ENCODE measurements around the gene GRK1.

DNA sequence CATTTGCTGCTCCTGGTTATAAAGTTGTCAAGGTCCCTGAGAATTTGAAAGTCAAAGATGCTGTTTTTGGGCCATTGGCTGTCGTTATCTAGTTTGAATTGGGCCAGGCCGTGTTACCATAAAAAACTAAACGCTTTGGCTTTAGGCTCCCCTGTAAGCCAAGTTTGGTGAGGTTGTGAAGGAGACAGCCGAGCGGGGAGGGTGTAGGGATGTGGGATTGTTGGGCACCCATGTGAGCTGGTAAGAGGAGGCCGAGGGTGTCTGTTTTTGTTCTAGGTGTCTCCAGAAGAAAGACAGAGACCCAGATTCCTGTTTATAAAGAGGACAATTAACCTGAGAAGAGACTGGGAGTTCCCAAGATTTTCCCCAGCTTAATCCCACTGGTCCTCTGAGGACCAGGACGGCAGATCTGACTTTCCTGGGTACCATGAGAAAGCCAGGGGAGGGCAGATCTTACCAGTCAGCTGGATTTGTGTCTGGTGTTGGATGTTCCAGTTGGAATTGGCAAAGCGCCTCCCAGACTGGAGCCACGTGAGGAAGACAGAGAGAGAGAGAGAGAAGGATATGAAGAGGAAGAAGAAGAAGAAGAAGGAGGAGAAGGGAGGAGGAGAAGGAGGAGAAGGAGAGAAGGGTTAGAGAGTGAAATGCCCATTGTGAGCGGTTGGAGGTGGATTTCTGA lies 117.1 kb downstream of the GRK1 start:
- TF ChIP-seq ZNF142 (CRISPR knock-in tag; IDR thresholded peaks at IDR 0.05) (no peak), TOE1 (CRISPR knock-in tag; IDR thresholded peaks at IDR 0.05) (no peak), CEBPB (IDR thresholded peaks at IDR 0.05; ENCODE audit: borderline replicate concordance, low read depth, low read length) (no peak)

All from HepG2 (cell line).